ENCODE results near the gene SGO1. TPM values are rescaled to one million over a fixed set of nuclear protein-coding genes. Genes with fewer than 3 reads are reported as not detected.

Gene SGO1
- total RNA-seq, 1 donor from 2014 or later = 4.8 TPM

DNA sequence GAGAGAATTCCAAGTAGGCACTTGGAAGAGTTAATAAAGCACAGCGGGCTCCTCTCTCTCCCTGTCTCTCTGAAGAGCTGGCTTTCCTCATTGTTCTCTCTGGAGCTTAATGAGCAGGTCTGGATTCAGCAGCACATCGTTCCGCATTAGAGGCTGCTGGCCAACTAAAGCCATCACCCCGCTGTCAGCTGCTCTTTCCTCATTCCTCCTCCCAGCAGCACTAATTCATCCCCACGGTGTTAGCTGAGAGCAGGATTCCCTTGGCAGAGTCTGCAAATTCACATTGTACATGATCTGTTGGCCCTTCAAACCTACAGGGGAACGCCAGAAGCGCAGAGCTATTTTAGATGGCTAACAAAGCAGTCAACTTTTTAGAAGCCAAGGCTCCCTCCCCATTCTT is 44.2 kb downstream of the SGO1 start:
- Histone ChIP-seq H3K4me3 (ENCODE audit: low read depth, low read length) (no peak overlapping the region), H3K36me3 (ENCODE audit: control insufficient read depth, insufficient read depth, low read length) (no peaks in the 10 kb centered on the region), H3K27me3 (ENCODE audit: control insufficient read depth, insufficient read depth, low read length) (no peaks in the 10 kb centered on the region)
- no peak for DNase-seq (ENCODE audit: low read depth)
- TF ChIP-seq, protein P1, sequence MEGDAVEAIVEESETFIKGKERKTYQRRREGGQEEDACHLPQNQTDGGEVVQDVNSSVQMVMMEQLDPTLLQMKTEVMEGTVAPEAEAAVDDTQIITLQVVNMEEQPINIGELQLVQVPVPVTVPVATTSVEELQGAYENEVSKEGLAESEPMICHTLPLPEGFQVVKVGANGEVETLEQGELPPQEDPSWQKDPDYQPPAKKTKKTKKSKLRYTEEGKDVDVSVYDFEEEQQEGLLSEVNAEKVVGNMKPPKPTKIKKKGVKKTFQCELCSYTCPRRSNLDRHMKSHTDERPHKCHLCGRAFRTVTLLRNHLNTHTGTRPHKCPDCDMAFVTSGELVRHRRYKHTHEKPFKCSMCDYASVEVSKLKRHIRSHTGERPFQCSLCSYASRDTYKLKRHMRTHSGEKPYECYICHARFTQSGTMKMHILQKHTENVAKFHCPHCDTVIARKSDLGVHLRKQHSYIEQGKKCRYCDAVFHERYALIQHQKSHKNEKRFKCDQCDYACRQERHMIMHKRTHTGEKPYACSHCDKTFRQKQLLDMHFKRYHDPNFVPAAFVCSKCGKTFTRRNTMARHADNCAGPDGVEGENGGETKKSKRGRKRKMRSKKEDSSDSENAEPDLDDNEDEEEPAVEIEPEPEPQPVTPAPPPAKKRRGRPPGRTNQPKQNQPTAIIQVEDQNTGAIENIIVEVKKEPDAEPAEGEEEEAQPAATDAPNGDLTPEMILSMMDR (IDR thresholded peaks at IDR 0.05; ENCODE audit: insufficient read depth, low read length, poor library complexity, severe bottlenecking) = no peak

DNA sequence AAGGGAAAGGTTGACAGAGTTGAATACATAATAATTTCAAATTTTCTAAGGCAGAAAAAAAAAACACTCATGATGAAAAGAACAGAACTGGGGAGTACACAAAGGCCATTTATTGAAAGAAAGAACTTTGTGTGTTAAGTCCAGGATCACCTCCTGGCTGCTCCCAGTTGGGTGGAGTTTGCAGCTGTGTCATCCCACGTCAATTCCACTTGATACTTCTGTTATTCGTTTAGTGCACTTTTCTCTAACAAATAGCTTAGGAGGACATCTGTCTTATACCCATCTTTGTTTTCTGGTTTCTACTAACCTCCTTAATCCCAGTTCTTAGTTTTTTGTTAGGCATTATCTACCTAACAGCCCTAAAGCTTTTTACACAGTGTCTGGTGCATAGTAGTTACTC is 44.7 kb downstream of the SGO1 start:
- no peak for DNase-seq (ENCODE audit: low read depth)
- TF ChIP-seq, protein P1 (IDR thresholded peaks at IDR 0.05; ENCODE audit: insufficient read depth, low read length, poor library complexity, severe bottlenecking) = no peak
- Histone ChIP-seq H3K27me3 (ENCODE audit: control insufficient read depth, insufficient read depth, low read length) (no peaks in the 10 kb centered on the region), H3K36me3 (ENCODE audit: control insufficient read depth, insufficient read depth, low read length) (no peaks in the 10 kb centered on the region), H3K4me3 (ENCODE audit: low read depth, low read length) (no peak overlapping the region)

DNA sequence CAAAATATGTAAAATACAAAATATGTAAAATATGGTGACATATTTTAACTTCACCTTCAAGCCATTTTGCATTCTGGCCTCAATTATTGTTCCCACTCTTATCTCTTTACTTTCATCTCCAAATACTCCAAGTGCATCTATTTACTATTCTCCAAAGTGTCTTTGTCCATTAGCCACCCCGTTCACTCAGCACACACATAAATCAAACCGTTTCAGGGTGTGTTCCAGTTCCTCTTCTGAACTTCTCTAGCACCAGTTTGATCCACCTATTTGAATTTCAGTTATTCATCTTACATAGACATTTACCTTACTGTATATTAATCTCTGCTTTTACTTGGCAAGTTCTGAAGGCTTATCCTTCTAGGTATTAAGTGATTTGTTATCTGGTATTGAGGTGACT is 45.1 kb downstream of the SGO1 start:
- H3K27me3 ChIP-seq (ENCODE audit: control insufficient read depth, insufficient read depth, low read length) = no peaks in the 10 kb centered on the region
- DNase-seq (ENCODE audit: low read depth) = no peak
- no peaks in the 10 kb centered on the region for H3K36me3 ChIP-seq (ENCODE audit: control insufficient read depth, insufficient read depth, low read length)
- no peak overlapping the region for H3K4me3 ChIP-seq (ENCODE audit: low read depth, low read length)
- TF ChIP-seq, protein P1 (IDR thresholded peaks at IDR 0.05; ENCODE audit: insufficient read depth, low read length, poor library complexity, severe bottlenecking) = no peak

DNA sequence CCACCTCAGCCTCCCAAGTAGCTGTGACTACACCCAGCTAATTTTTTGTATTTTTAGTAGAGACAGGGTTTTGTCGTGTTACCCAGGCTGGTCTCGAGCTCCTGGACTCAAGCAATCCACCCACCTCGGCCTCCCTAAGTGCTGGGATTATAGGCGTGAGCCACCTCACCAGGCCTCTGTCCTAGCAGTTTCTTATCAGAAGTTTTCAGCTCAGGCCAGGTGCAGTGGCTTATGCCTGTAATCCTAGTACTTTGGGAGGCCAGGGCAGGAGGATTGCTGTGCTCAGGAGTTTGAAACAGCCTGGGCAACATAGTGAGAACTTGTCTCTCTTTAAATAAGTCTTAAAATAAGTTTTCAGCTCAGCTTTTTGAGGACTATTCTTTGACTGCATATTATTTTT is 48.4 kb downstream of the SGO1 start:
- Histone ChIP-seq H3K36me3 (ENCODE audit: control insufficient read depth, insufficient read depth, low read length) (no peaks in the 10 kb centered on the region), H3K27me3 (ENCODE audit: control insufficient read depth, insufficient read depth, low read length) (no peaks in the 10 kb centered on the region), H3K4me3 (ENCODE audit: low read depth, low read length) (no peak overlapping the region)
- no peak for DNase-seq (ENCODE audit: low read depth)
- TF ChIP-seq, protein P1 (IDR thresholded peaks at IDR 0.05; ENCODE audit: insufficient read depth, low read length, poor library complexity, severe bottlenecking) = no peak

DNA sequence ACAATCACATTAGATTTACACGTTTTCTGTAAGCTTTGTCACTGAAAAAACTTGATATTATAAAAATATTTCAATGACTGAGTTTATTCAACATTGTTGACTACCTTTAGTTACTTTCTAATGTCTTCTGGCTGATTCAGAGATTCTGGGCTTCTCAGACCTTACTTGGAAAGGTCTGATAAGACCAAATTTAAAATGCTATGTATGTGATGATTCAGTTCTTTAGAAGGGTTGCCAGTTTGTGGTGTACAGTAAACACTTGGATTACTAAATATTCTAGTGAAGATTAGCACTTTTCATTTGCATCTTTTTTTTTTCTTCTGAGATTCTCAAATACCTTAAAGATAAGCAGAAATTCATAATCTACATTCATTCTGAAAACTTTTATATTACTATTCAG is 49.8 kb downstream of the SGO1 start:
- Histone ChIP-seq H3K27me3 (ENCODE audit: control insufficient read depth, insufficient read depth, low read length) (no peaks in the 10 kb centered on the region), H3K4me3 (ENCODE audit: low read depth, low read length) (no peak overlapping the region), H3K36me3 (ENCODE audit: control insufficient read depth, insufficient read depth, low read length) (no peaks in the 10 kb centered on the region)
- TF ChIP-seq, protein P1 (IDR thresholded peaks at IDR 0.05; ENCODE audit: insufficient read depth, low read length, poor library complexity, severe bottlenecking) = no peak
- DNase-seq (ENCODE audit: low read depth) = no peak

DNA sequence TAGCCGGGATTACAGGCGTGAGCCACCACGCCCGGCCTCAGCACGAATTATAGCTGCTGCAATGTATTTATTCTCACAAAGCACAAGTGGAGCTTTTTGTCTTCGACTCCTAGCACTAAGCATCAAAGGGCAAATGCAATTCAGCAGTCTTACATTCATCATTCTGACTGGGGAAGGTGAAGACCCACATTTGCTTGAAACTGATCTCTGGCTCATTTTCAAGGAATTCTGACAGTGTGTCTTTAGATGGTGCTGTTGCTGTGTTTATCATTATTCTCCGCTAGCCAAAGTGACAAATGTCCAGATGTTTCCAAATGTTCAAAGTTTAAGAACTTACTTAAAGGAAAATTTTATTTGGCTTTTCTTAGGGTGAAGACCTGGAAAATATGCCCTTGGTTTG is 55.9 kb downstream of the SGO1 start:
- DNase-seq (ENCODE audit: low read depth) = no peak
- Histone ChIP-seq H3K36me3 (ENCODE audit: control insufficient read depth, insufficient read depth, low read length) (no peaks in the 10 kb centered on the region), H3K4me3 (ENCODE audit: low read depth, low read length) (no peak overlapping the region), H3K27me3 (ENCODE audit: control insufficient read depth, insufficient read depth, low read length) (no peaks in the 10 kb centered on the region)
- TF ChIP-seq, protein P1 (IDR thresholded peaks at IDR 0.05; ENCODE audit: insufficient read depth, low read length, poor library complexity, severe bottlenecking) = no peak

Measured in kidney epithelial cell (primary cell).